H9 (cell line): ENCODE data around the gene DEGS2. TPM values are rescaled to one million over a fixed set of nuclear protein-coding genes. Genes with fewer than 3 reads are reported as not detected.

Source experiments
- DNase-seq: peaks from one replicate; pipeline ENCODE4 v3.0.0-alpha.2; 2017
- H2AFZ ChIP-seq: one replicate; pipeline ENCODE4 v1.6.1; 2013; ENCODE audit warnings: mild to moderate bottlenecking, low read length, control low read depth, moderate library complexity
- H2AK5ac ChIP-seq: 2 replicates; pipeline ENCODE4 v1.6.1; 2013; ENCODE audit warnings: low read length, control low read depth, mixed read lengths; ENCODE audit not compliant: insufficient read length
- H2BK120ac ChIP-seq: one replicate; pipeline ENCODE4 v1.6.1; 2013; ENCODE audit warnings: low read depth, mild to moderate bottlenecking, low read length, control low read depth, inconsistent platforms; ENCODE audit not compliant: poor library complexity, severe bottlenecking
- H2BK12ac ChIP-seq: 2 replicates; pipeline ENCODE4 v1.6.1; 2013; ENCODE audit warnings: low read length, control low read depth, mixed read lengths, low read depth; ENCODE audit not compliant: insufficient read length
- H2BK15ac ChIP-seq: 2 replicates; pipeline ENCODE4 v1.6.1; 2013; ENCODE audit warnings: low read depth, low read length, control low read depth
- H2BK20ac ChIP-seq: one replicate; pipeline ENCODE4 v1.6.1; 2013; ENCODE audit warnings: low read depth, mild to moderate bottlenecking, low read length, control low read depth, inconsistent platforms; ENCODE audit not compliant: poor library complexity, severe bottlenecking
- H2BK5ac ChIP-seq: 2 replicates; pipeline ENCODE4 v1.6.1; 2013; ENCODE audit warnings: low read length, control low read depth, mixed read lengths; ENCODE audit not compliant: insufficient read length
- H3K14ac ChIP-seq: 2 replicates; pipeline ENCODE4 v1.6.1; 2013; ENCODE audit warnings: low read length, control low read depth; ENCODE audit not compliant: insufficient read depth
- H3K18ac ChIP-seq: 2 replicates; pipeline ENCODE4 v1.6.1; 2013; ENCODE audit warnings: low read depth, mild to moderate bottlenecking, mixed read lengths, low read length, control low read depth; ENCODE audit not compliant: insufficient read length
- H3K23ac ChIP-seq: 2 replicates; pipeline ENCODE4 v1.6.1; 2013; ENCODE audit warnings: low read length, control low read depth, mixed read lengths, low read depth; ENCODE audit not compliant: insufficient read length
- H3K23me2 ChIP-seq: 2 replicates; pipeline ENCODE4 v1.6.1; 2013; ENCODE audit warnings: low read depth, mild to moderate bottlenecking, mixed read lengths, low read length, control low read depth; ENCODE audit not compliant: insufficient read length, poor library complexity, severe bottlenecking
- H3K27ac ChIP-seq: 2 replicates; pipeline ENCODE4 v1.5.1; 2013; ENCODE audit warnings: low read length, control low read depth, mixed read lengths, low read depth; ENCODE audit not compliant: insufficient read length
- H3K27me3 ChIP-seq: 2 replicates; pipeline ENCODE4 v1.6.1; 2013; ENCODE audit warnings: low read length, control low read depth, inconsistent platforms; ENCODE audit not compliant: insufficient read depth
- H3K4ac ChIP-seq: 2 replicates; pipeline ENCODE4 v1.6.1; 2013; ENCODE audit warnings: low read depth, mild to moderate bottlenecking, control low read depth, inconsistent platforms, low read length, moderate library complexity
- H3K4me1 ChIP-seq: 2 replicates; pipeline ENCODE4 v1.6.1; 2013; ENCODE audit warnings: low read length, control low read depth, inconsistent platforms; ENCODE audit not compliant: insufficient read depth
- H3K4me2 ChIP-seq: 2 replicates; pipeline ENCODE4 v1.6.1; 2013; ENCODE audit warnings: low read length, control low read depth, mixed read lengths; ENCODE audit not compliant: insufficient read length, insufficient read depth
- H3K56ac ChIP-seq: 2 replicates; pipeline ENCODE4 v1.6.1; 2013; ENCODE audit warnings: low read depth, mild to moderate bottlenecking, mixed read lengths, low read length, control low read depth; ENCODE audit not compliant: insufficient read length
- H3K79me1 ChIP-seq: 2 replicates; pipeline ENCODE4 v1.6.1; 2013; ENCODE audit warnings: low read depth, mild to moderate bottlenecking, moderate library complexity, low read length, control low read depth, inconsistent platforms; ENCODE audit not compliant: insufficient read depth, poor library complexity, severe bottlenecking
- H3K79me2 ChIP-seq: 2 replicates; pipeline ENCODE4 v1.6.1; 2013; ENCODE audit warnings: low read length, control low read depth, inconsistent platforms; ENCODE audit not compliant: insufficient read depth
- H3K9ac ChIP-seq: 2 replicates; pipeline ENCODE4 v1.6.1; 2013; ENCODE audit warnings: low read length, control low read depth, mixed read lengths; ENCODE audit not compliant: insufficient read length; ENCODE audit errors: extremely low read depth
- H3K9me3 ChIP-seq: one replicate; pipeline ENCODE4 v1.6.1; 2013; ENCODE audit warnings: low read depth, low read length, inconsistent platforms; ENCODE audit not compliant: control insufficient read depth
- H3T11ph ChIP-seq: one replicate; pipeline ENCODE4 v1.6.1; 2013; ENCODE audit warnings: mild to moderate bottlenecking, low read length, control low read depth, inconsistent platforms
- H4K20me1 ChIP-seq: one replicate; pipeline ENCODE4 v1.6.1; 2013; ENCODE audit not compliant: control insufficient read depth, insufficient read length, insufficient read depth
- H4K5ac ChIP-seq: 2 replicates; pipeline ENCODE4 v1.6.1; 2013; ENCODE audit warnings: low read depth, mild to moderate bottlenecking, mixed read lengths, low read length, control low read depth; ENCODE audit not compliant: insufficient read length
- H4K8ac ChIP-seq: replicated peaks from 2 replicates; pipeline ENCODE4 v1.6.1; 2013; ENCODE audit warnings: low read length, control low read depth, mixed read lengths, low read depth; ENCODE audit not compliant: insufficient read length
- H4K91ac ChIP-seq: 2 replicates; pipeline ENCODE4 v1.6.1; 2013; ENCODE audit warnings: low read depth, mild to moderate bottlenecking, moderate library complexity, mixed read lengths, low read length, control low read depth; ENCODE audit not compliant: insufficient read length
- H3K27ac Mint-ChIP-seq, 3 experiments: 2 replicates in 2 of 3; 3 replicates in 1 of 3; pipeline ENCODE4 v1.8.0; 2020 to 2021; ENCODE audit warnings: mixed read lengths in 3 of 3, mild to moderate bottlenecking in 1 of 3, moderate library complexity in 1 of 3
- H3K27me3 Mint-ChIP-seq: 2 replicates; pipeline ENCODE4 v1.8.0; 2021; ENCODE audit warnings: low read depth, mild to moderate bottlenecking, moderate library complexity, mixed read lengths
- H3K36me3 Mint-ChIP-seq, 3 experiments: 2 replicates in 2 of 3; 3 replicates in 1 of 3; pipeline ENCODE4 v1.8.0; 2020 to 2021; ENCODE audit warnings: low read depth in 3 of 3, mixed read lengths in 3 of 3; ENCODE audit not compliant: insufficient read depth in 1 of 3
- H3K4me1 Mint-ChIP-seq, 2 experiments: 2 replicates each; pipeline ENCODE4 v1.8.0; 2020; ENCODE audit warnings: mixed read lengths in 2 of 2
- H3K4me3 Mint-ChIP-seq, 2 experiments: 2 replicates in 1 of 2; 3 replicates in 1 of 2; pipeline ENCODE4 v1.8.0; 2020 to 2021; ENCODE audit warnings: mild to moderate bottlenecking in 2 of 2, mixed read lengths in 2 of 2, moderate library complexity in 1 of 2
- H3K9me3 Mint-ChIP-seq, 2 experiments: 2 replicates in 1 of 2; 3 replicates in 1 of 2; pipeline ENCODE4 v1.8.0; 2020; ENCODE audit warnings: mild to moderate bottlenecking in 2 of 2, mixed read lengths in 2 of 2, moderate library complexity in 1 of 2
- CTCF ChIP-seq: fragments of 200-600 bp; sonication (generic); conservative IDR thresholded peaks from 3 replicates; pipeline ENCODE4 v1.8.0; 2021; ENCODE audit warnings: antibody characterized with exemption, mild to moderate bottlenecking
- WGBS: extraction: QIAGEN DNeasy Blood & Tissue Kit; methylation state at CpG from one replicate; pipeline ENCODE4 v1.1.7; 2013; ENCODE audit warnings: missing lambda C conversion rate, low lambda C conversion rate, mixed read lengths; ENCODE audit not compliant: insufficient read length; ENCODE audit errors: extremely low coverage; 5-methylcytosine and 5-hydroxymethylcytosine counted together
- total RNA-seq: library from RNA; stranded (reverse); gene quantifications from 2 replicates; pipeline ENCODE4 v1.2.1, GENCODE V29; 2021

The DEGS2 gene
- total RNA-seq, 1 experiment from 2014 or later: 0.72 TPM

GRCh38 chr14:100135073-100135472 is 24.4 kb downstream of the DEGS2 start:
- H3K23ac ChIP-seq: no peak overlapping the region
- Mint-ChIP-seq H3K27ac (no peak overlapping the region), H3K4me3 (no peak overlapping the region), H3K4me1 (peaks cover 12 to 18% of the 10 kb centered on the region in 2 experiments), H3K9me3 (no peaks in the 10 kb centered on the region), H3K27me3 (no peaks in the 10 kb centered on the region; the same call in 1 of the 2 replicates), H3K36me3 (peaks cover 3 to 18% (median 13%) of the 10 kb centered on the region in 3 experiments; a peak in 5 of 7 replicates)
- no peak overlapping the region for H3K27ac ChIP-seq
- H3K9ac ChIP-seq: no peak overlapping the region
- H3K4me1 ChIP-seq: no peaks in the 10 kb centered on the region
- H2BK12ac ChIP-seq: no peak overlapping the region
- H3K79me1 ChIP-seq: no peaks in the 10 kb centered on the region
- no peak for DNase-seq
- H4K8ac ChIP-seq: no peak overlapping the region
- no peak overlapping the region; the same call in 1 of the 2 replicates for H3K14ac ChIP-seq
- H2BK5ac ChIP-seq: no peak overlapping the region
- no peak overlapping the region for H3K4ac ChIP-seq
- no peaks in the 10 kb centered on the region for H3K23me2 ChIP-seq
- no peak overlapping the region for H2BK15ac ChIP-seq
- H2BK120ac ChIP-seq: no peak overlapping the region
- no peak for TF ChIP-seq CTCF
- H3K9me3 ChIP-seq: no peaks in the 10 kb centered on the region
- H2AFZ ChIP-seq: no peak overlapping the region
- H3K27me3 ChIP-seq: no peaks in the 10 kb centered on the region
- no peak overlapping the region for H4K91ac ChIP-seq
- H3K18ac ChIP-seq: no peak overlapping the region
- no peak overlapping the region for H2BK20ac ChIP-seq
- no CpG with 5 or more reads among the region's 9 CpGs for WGBS
- no peak overlapping the region for H4K5ac ChIP-seq
- H3K4me2 ChIP-seq: no peak overlapping the region
- no peaks in the 10 kb centered on the region for H3K79me2 ChIP-seq
- no peak overlapping the region for H2AK5ac ChIP-seq
- H3T11ph ChIP-seq: no peak overlapping the region
- no peaks in the 10 kb centered on the region for H4K20me1 ChIP-seq
- H3K56ac ChIP-seq: no peak overlapping the region
